IPS-15b (cell line): ENCODE results near the gene CNTNAP2.

Experiments
- H3K27me3 ChIP-seq: one replicate; pipeline ENCODE4 v1.6.1; 2013; ENCODE audit warnings: low read length; ENCODE audit not compliant: control insufficient read depth, insufficient read depth
- H3K36me3 ChIP-seq: one replicate; pipeline ENCODE4 v1.6.1; 2013; ENCODE audit warnings: low read length; ENCODE audit not compliant: control insufficient read depth, insufficient read depth
- H3K4me1 ChIP-seq: one replicate; pipeline ENCODE4 v1.6.1; 2013; ENCODE audit warnings: mild to moderate bottlenecking, low read length; ENCODE audit not compliant: control insufficient read depth, insufficient read depth
- H3K4me3 ChIP-seq: one replicate; pipeline ENCODE4 v1.5.1; 2013; ENCODE audit warnings: low read depth, low read length
- H3K9ac ChIP-seq: one replicate; pipeline ENCODE4 v1.6.1; 2013; ENCODE audit warnings: low read depth, mild to moderate bottlenecking, low read length
- H3K9me3 ChIP-seq: one replicate; pipeline ENCODE4 v1.6.1; 2013; ENCODE audit warnings: mild to moderate bottlenecking, low read length; ENCODE audit not compliant: control insufficient read depth, insufficient read depth

The CNTNAP2 gene

GRCh38 chr7:148191391-148192065 is 2074.9 kb downstream of the CNTNAP2 start:
- H3K4me3 ChIP-seq = no peak overlapping the region
- H3K9ac ChIP-seq = no peak overlapping the region
- peaks cover 2% of the 10 kb centered on the region for H3K4me1 ChIP-seq
- H3K9me3 ChIP-seq = no peaks in the 10 kb centered on the region
- no peaks in the 10 kb centered on the region for H3K36me3 ChIP-seq
- H3K27me3 ChIP-seq = no peaks in the 10 kb centered on the region

DNA sequence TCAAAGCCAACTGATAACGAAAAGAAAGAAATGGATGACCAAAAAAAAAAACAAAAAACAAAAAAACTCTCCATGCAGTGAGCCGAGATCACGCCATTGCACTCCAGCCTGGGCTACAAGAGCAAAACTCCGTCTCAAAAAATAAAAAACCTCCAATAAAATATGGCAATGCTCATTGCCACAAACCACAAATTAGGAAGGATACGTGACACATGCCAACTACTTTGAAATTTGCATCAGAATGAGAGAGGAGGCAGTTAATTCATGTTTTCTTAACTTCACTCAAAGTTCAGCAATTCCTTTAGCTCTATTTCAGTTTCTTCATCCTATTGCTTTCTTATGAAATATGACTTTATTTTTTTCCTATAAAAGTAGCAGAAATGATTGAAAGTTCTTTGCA is 2075.9 kb downstream of the CNTNAP2 start:
- Histone ChIP-seq H3K4me1 (peaks cover 2% of the 10 kb centered on the region), H3K4me3 (no peak overlapping the region), H3K9me3 (no peaks in the 10 kb centered on the region), H3K36me3 (no peaks in the 10 kb centered on the region), H3K9ac (no peak overlapping the region), H3K27me3 (no peaks in the 10 kb centered on the region)

DNA sequence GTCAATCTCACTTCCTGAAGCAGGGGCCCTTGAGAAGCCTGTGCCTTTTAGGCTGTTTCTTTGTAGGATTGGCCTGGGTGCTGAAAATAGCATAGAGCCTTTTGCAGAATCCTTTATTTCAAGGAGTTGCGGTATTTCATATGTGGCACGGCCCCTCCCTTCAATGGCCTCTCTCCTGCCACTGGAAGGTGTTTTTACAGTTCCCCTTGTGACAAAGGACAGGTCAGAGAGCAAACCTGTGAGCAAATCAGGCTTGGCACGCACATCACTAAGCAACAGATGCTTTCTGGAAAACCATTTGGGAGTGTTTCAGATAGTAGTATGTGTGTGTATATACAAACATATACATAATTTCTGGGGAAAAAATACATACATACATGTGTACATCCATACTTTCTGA is 2085.4 kb downstream of the CNTNAP2 start:
- Histone ChIP-seq H3K36me3 (no peaks in the 10 kb centered on the region), H3K4me3 (no peak overlapping the region), H3K9ac (no peak overlapping the region), H3K4me1 (no peaks in the 10 kb centered on the region), H3K9me3 (no peaks in the 10 kb centered on the region), H3K27me3 (no peaks in the 10 kb centered on the region)

GRCh38 chr7:148204639-148205304 is 2088.2 kb downstream of the CNTNAP2 start:
- no peaks in the 10 kb centered on the region for H3K9me3 ChIP-seq
- no peaks in the 10 kb centered on the region for H3K36me3 ChIP-seq
- no peak overlapping the region for H3K4me3 ChIP-seq
- H3K9ac ChIP-seq = no peak overlapping the region
- H3K27me3 ChIP-seq = no peaks in the 10 kb centered on the region
- no peaks in the 10 kb centered on the region for H3K4me1 ChIP-seq

DNA sequence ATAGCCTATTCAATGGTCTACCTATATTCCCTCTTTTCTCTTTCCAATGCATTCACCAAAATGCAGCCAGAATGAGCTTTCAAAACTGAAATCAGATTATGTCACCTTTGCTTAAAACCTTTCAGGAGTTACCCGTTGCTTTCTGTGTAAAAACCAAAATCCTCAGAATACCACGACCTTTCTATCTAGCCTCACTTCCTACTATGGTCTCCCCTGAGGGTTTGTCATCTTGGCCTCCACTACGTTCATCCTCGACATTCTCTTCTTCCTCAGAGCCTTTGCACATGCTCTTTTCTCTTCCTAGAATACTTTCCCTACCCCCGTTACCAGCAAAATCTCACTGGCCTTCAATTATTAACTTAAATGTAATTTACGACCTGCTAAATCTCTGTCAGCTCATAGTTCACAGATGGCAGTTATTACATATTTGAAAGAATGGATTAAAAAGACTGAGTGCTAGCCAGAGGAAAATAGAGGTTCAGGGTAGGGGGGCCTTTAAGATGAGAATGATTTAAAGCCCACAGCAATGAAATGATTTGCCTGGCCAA is 2093.1 kb downstream of the CNTNAP2 start:
- Histone ChIP-seq H3K4me1 (no peaks in the 10 kb centered on the region), H3K9ac (no peak overlapping the region), H3K27me3 (no peaks in the 10 kb centered on the region), H3K9me3 (no peaks in the 10 kb centered on the region), H3K36me3 (no peaks in the 10 kb centered on the region), H3K4me3 (no peak overlapping the region)

DNA sequence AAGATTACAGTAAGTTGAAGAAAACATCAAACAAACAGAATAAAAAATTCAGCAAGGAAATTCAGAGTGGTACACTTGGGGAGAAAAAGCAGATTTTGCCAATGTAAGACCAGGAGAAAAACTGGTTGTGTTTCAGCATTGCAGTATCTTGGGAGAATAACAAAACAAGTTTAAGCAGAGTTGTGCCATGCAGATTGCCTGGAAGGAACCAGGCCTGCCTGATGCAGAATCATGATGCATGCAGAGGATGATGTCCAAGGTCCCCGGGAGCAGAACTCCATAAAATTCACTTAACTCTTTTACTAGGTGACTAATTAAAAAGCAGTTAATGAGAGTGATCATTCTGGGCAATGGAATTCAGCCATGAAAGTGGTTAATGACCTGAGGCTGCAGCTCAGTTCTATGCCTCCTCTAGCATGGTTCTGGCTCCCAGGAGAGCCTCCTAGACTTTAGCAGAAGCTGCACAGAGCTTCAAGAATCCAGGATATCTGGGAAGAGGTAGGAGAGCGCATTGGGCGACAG is 2094.3 kb downstream of the CNTNAP2 start:
- H3K27me3 ChIP-seq = no peaks in the 10 kb centered on the region
- no peaks in the 10 kb centered on the region for H3K9me3 ChIP-seq
- H3K4me3 ChIP-seq = no peak overlapping the region
- no peaks in the 10 kb centered on the region for H3K36me3 ChIP-seq
- H3K4me1 ChIP-seq = no peaks in the 10 kb centered on the region
- H3K9ac ChIP-seq = no peak overlapping the region

DNA sequence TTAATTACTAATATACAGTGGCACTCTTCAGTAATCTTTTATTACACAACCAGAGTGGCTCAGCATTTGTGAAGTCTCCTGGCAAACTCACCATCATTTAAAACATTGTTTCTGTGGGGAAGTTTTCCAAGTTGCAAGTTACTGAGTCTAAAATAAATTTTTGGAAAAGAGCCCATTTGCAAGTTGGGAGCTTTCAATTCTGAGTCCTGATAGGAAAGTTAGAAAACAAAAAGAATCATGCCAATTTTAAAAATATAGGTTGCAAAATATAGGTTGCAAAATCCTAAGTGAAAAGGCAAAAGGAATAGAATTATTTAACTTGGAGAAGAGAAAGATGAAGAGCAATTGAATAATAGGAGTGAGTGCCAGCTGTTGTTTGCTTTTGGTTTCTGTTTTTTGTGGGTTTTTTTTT is 2095.1 kb downstream of the CNTNAP2 start:
- Histone ChIP-seq H3K4me3 (no peak overlapping the region), H3K4me1 (no peaks in the 10 kb centered on the region), H3K9ac (no peak overlapping the region), H3K9me3 (no peaks in the 10 kb centered on the region), H3K36me3 (no peaks in the 10 kb centered on the region), H3K27me3 (no peaks in the 10 kb centered on the region)

- Histone ChIP-seq H3K9ac (no peak overlapping the region), H3K9me3 (no peaks in the 10 kb centered on the region), H3K4me3 (no peak overlapping the region), H3K36me3 (no peaks in the 10 kb centered on the region), H3K27me3 (no peaks in the 10 kb centered on the region), H3K4me1 (no peaks in the 10 kb centered on the region)
Observed at GRCh38 chr7:148212731-148213130, 2096.1 kb downstream of the CNTNAP2 start.

- H3K4me3 ChIP-seq = no peak overlapping the region
- no peaks in the 10 kb centered on the region for H3K36me3 ChIP-seq
- H3K27me3 ChIP-seq = no peaks in the 10 kb centered on the region
- no peaks in the 10 kb centered on the region for H3K9me3 ChIP-seq
- H3K4me1 ChIP-seq = no peaks in the 10 kb centered on the region
- no peak overlapping the region for H3K9ac ChIP-seq
Observed at GRCh38 chr7:148214101-148214500, 2097.5 kb downstream of the CNTNAP2 start.

GRCh38 chr7:148218603-148219002 is 2102.0 kb downstream of the CNTNAP2 start:
- Histone ChIP-seq H3K27me3 (no peaks in the 10 kb centered on the region), H3K4me1 (no peaks in the 10 kb centered on the region), H3K9ac (no peak overlapping the region), H3K36me3 (no peaks in the 10 kb centered on the region), H3K9me3 (no peaks in the 10 kb centered on the region), H3K4me3 (no peak overlapping the region)

DNA sequence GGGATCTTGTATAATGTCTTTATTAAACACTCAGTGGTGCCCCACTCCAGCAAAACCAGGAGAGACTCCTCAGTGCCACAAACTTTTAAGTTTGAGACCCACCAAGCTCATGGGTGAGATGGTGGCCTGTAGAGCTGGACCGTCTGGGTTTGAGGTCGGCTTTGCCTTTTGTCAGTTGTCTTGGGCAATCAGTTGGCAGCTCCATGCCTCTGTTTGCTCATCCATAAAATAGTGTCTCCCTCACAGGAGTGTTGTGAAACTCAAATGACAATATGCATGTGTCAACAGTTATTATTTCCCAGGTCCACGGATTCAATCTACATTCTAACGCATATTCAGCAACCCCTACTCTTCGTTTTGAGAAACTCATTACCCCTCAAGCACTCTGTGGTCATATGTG is 2106.1 kb downstream of the CNTNAP2 start:
- no peak overlapping the region for H3K9ac ChIP-seq
- H3K36me3 ChIP-seq = no peaks in the 10 kb centered on the region
- H3K4me1 ChIP-seq = no peaks in the 10 kb centered on the region
- no peaks in the 10 kb centered on the region for H3K9me3 ChIP-seq
- H3K27me3 ChIP-seq = no peaks in the 10 kb centered on the region
- H3K4me3 ChIP-seq = no peak overlapping the region

DNA sequence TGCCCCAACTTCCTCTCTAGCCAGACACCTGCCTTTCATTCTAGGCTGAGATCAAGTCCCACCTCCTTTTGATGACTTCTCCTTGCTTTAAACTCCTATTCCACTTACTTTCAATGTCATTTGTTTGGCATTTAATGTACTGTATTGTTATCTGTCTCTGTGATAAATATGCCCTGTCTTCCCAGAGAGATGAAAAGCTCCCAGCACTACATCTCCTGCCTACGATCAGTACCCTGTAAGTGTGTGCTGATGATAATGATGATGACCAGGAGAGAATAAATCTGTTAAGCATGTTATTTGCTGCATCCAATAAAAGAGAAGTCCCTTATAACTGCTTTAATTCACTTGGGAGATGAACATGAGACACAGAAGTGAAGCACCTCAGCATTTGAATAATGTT is 2106.6 kb downstream of the CNTNAP2 start:
- H3K27me3 ChIP-seq = no peaks in the 10 kb centered on the region
- no peak overlapping the region for H3K4me3 ChIP-seq
- no peak overlapping the region for H3K9ac ChIP-seq
- H3K9me3 ChIP-seq = no peaks in the 10 kb centered on the region
- no peaks in the 10 kb centered on the region for H3K36me3 ChIP-seq
- no peaks in the 10 kb centered on the region for H3K4me1 ChIP-seq
